Aorta (tissue), 5 donors: ENCODE data around the gene UBXN2A. TPM values are rescaled to one million over a fixed set of nuclear protein-coding genes. Genes with fewer than 3 reads are reported as not detected.
"Not testable (repeated sequence)": the region's sequence is repeated elsewhere in the genome, so short reads cannot be mapped to it uniquely, and the experiment has no call there.

Experiments
- ATAC-seq: fragments of 200-7000 bp; cut with Tn5 transposase; one replicate; pipeline ENCODE4 v1.9.1; 2022; ENCODE audit warnings: moderate library complexity; ENCODE audit not compliant: low FRiP score
- DNase-seq, 2 donors: peaks; one replicate each; pipeline ENCODE4 v3.0.0-alpha.2; 2020
- H3K27ac ChIP-seq, 2 donors: one replicate each; pipeline ENCODE4 v1.5.1; 2013; ENCODE audit warnings: low read length in 2 of 2, mild to moderate bottlenecking in 2 of 2, moderate library complexity in 2 of 2, control low read depth in 1 of 2, inconsistent platforms in 1 of 2, low read depth in 1 of 2
- H3K27me3 ChIP-seq, 2 donors: one replicate each; pipeline ENCODE4 v1.6.1; 2013; ENCODE audit warnings: control low read depth in 1 of 2, low read length in 1 of 2, mild to moderate bottlenecking in 1 of 2, moderate library complexity in 1 of 2; ENCODE audit not compliant: insufficient read depth in 2 of 2, control insufficient read depth in 1 of 2
- H3K36me3 ChIP-seq, 2 donors: one replicate each; pipeline ENCODE4 v1.6.1; 2013; ENCODE audit warnings: control low read depth in 1 of 2, low read length in 1 of 2, mild to moderate bottlenecking in 1 of 2; ENCODE audit not compliant: insufficient read depth in 2 of 2, control insufficient read depth in 1 of 2
- H3K4me1 ChIP-seq, 2 donors: one replicate each; pipeline ENCODE4 v1.6.1; 2013; ENCODE audit warnings: low read length in 2 of 2, control low read depth in 1 of 2, mild to moderate bottlenecking in 1 of 2, moderate library complexity in 1 of 2; ENCODE audit not compliant: insufficient read depth in 2 of 2, control insufficient read depth in 1 of 2
- H3K4me3 ChIP-seq, 2 donors: one replicate each; pipeline ENCODE4 v1.5.1; 2013; ENCODE audit warnings: low read length in 2 of 2, control low read depth in 1 of 2, mild to moderate bottlenecking in 1 of 2
- H3K9me3 ChIP-seq: one replicate; pipeline ENCODE4 v1.6.1; 2013; ENCODE audit warnings: mild to moderate bottlenecking, low read length; ENCODE audit not compliant: control insufficient read depth
- WGBS, 2 donors: extraction: QIAGEN DNeasy Blood & Tissue Kit; methylation state at CpG; one replicate each; pipeline ENCODE4 v1.1.7; 2013; 5-methylcytosine and 5-hydroxymethylcytosine counted together
- intact Hi-C, 2 donors: fragments of 100-400 bp; cut with DNase I; formaldehyde crosslinking; loops; one replicate each; pipeline versions ENCODE4 v1.14.2 to v1.15.0; 2022
- polyA plus RNA-seq, 2 donors: library from polyadenylated mRNA; stranded (reverse); fragments of 200-250 nt; gene quantifications; one replicate each; pipeline ENCODE4 v1.2.3, GENCODE V29; 2013
- total RNA-seq, 2 donors: library from RNA; stranded (reverse); fragmentation: NEBNext Ultra II Directional; extraction: Animal tissue kit (Norgen Biotek cat#: 25700); gene quantifications; one replicate each; pipeline ENCODE4 v1.2.1, GENCODE V29; 2021
- donor health status: healthy with polysubstance abuse.
- donor health status: Bipolar disorder and iron deficiency.
- donor health status: DM: no; HTN: no; CAD: no.
- donor health status: DM: no; HTN: no; CAD: no.
- donor health status: DM: yes; HTN: yes; CAD: no.

UBXN2A gene
- total and polyA plus RNA-seq, 4 donors, result 10.0 to 19.5 (median 14.2) TPM

DNA sequence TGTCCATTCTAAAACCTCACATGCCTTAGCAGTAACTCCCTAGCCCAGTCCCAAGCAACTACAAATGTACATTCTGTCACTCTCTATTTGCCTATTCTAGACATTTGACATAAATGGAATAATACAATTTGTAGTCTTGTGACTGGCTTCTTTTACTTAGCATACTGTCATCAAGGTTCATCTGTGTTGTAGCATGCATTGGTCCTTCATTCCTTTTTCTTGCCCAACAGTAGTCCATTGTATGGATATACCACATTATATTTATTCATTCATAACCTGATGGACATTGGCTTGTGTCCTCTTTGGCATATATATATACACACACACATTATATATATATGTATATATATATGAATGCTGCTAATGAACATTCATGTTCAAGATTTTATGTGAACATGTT, 67.4 kb downstream of the UBXN2A start:
- Histone ChIP-seq H3K4me1 (no peaks in the 10 kb centered on the region), H3K36me3 (no peaks in the 10 kb centered on the region), H3K9me3 (no peaks in the 10 kb centered on the region), H3K27me3 (no peaks in the 10 kb centered on the region), H3K4me3 (no peak overlapping the region), H3K27ac (no peak overlapping the region)
- DNase-seq (no peak), ATAC-seq (no peak)
- intact Hi-C loops, result no loop called here

DNA sequence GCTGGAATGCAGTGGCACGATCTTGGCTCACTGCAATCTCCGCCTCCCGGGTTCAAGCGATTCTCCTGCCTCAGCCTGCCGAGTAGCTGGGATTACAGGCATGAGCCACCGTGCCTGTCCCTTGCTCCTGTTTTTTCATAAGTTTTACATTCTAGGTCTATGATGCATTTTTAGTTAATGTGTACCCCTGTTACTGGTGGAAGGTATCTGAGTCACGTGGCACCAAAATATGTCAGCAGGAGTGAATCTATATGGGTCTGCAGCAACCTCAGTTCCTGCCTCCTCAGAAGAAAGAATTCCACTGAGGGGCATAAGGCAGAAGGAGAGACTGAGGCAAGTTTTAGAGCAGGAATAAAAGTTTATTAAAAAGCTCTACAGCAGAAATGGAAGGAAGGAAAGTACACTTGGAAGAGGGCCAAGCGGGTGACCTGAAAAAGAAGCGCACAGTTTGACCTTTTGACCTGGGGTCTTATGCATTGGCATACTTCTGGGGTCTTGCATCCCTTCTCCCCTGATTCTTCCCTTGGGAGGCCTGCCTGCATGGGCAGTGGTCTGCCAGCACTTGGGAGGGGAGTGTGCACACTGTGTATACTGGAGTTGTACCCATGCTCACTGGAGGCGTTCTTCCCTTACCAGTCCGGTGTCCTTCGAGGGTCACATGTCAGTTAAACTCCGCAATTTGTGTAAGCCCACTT, 68.6 kb downstream of the UBXN2A start:
- Histone ChIP-seq H3K4me3 (no peak overlapping the region), H3K27me3 (no peaks in the 10 kb centered on the region), H3K27ac (no peak overlapping the region), H3K9me3 (no peaks in the 10 kb centered on the region), H3K36me3 (no peaks in the 10 kb centered on the region), H3K4me1 (no peaks in the 10 kb centered on the region)
- WGBS, 2 donors, result 77 to 85% methylated on average over 13 of the region's 13 CpGs
- DNase-seq (no peak), ATAC-seq (no peak)
- intact Hi-C loops, result no loop called here

DNA sequence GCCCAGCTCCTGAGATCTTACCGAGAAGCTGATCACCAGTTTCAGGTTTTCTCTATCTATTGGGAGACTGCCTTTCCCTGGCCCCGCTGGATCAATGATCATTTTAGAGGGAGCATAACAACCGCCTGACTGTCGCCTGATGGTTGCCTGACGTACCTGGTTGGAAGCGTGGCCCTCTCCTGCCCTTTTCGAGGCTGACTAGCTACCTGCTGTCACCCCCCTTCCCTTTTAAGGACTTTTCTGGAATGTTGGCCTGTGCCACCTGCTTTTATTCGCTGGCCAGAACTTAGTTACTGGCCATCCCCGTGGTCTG, 69.1 kb downstream of the UBXN2A start:
- no peak for DNase-seq
- ATAC-seq, result no peak
- H3K27me3 ChIP-seq, result no peaks in the 10 kb centered on the region
- WGBS, 2 donors, result 69 to 71% methylated on average over 9 of the region's 9 CpGs
- intact Hi-C loops, result no loop called here
- H3K4me3 ChIP-seq, result no peak overlapping the region
- H3K4me1 ChIP-seq, result no peaks in the 10 kb centered on the region
- no peaks in the 10 kb centered on the region for H3K36me3 ChIP-seq
- H3K27ac ChIP-seq, result no peak overlapping the region
- no peaks in the 10 kb centered on the region for H3K9me3 ChIP-seq

DNA sequence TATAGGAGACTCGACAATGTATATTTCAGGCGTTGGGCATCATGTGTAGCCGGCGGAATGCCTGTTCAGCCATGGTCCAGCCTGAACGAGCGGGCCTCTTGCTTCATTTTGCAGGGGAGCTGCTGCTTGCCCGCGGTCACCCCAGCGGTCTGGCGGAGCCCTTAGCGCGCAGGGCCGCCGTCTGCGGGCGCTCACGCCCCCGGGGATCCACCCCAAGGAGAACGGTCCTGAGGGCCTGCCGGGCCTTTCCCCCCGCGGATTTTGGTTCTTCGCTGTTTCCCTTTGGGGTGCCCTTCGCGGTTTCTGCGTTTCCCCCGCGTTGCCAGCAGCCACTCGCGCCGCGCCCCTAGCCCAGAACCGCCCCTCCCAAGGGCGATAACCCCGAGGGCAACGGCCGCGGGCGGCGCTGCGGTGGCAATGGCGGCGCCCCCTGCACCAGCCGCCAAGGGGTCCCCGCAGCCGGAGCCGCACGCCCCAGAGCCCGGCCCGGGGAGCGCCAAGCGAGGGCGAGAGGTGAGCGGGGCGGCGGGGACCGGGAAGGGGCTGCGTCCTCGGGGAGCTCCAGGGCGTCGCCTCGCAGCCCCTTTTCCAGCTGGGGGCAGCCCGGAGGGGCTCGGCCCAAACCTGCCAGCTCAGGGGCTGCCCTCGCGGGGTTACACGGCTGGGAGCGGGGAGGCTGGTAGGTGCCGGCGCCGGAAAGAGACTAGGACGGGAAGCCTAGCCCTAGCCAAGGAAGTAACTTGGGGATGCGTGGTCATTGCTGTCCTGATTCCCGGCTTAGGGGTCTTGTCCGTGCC, 69.6 kb downstream of the UBXN2A start, which contains the start of gene MFSD2B:
Gene MFSD2B, plus strand, starts transcription at position 406 of the 797 bp plus-strand sequence. Its CDS starts 12 bp downstream, at position 418.
- H3K36me3 ChIP-seq, result no peaks in the 10 kb centered on the region
- DNase-seq, result no peak
- H3K27ac ChIP-seq, result no peak within 1 kb of the TSS
- 3% methylated on average over 72 to 75 of the region's 75 CpGs for WGBS, 2 donors
- intact Hi-C loops, result no loop called here
- no peak within 1 kb of the TSS for H3K4me3 ChIP-seq
- no peaks in the 10 kb centered on the region for H3K27me3 ChIP-seq
- H3K9me3 ChIP-seq, result no peaks in the 10 kb centered on the region
- peak; percentile 38 for ATAC-seq
- no peaks in the 10 kb centered on the region for H3K4me1 ChIP-seq

DNA sequence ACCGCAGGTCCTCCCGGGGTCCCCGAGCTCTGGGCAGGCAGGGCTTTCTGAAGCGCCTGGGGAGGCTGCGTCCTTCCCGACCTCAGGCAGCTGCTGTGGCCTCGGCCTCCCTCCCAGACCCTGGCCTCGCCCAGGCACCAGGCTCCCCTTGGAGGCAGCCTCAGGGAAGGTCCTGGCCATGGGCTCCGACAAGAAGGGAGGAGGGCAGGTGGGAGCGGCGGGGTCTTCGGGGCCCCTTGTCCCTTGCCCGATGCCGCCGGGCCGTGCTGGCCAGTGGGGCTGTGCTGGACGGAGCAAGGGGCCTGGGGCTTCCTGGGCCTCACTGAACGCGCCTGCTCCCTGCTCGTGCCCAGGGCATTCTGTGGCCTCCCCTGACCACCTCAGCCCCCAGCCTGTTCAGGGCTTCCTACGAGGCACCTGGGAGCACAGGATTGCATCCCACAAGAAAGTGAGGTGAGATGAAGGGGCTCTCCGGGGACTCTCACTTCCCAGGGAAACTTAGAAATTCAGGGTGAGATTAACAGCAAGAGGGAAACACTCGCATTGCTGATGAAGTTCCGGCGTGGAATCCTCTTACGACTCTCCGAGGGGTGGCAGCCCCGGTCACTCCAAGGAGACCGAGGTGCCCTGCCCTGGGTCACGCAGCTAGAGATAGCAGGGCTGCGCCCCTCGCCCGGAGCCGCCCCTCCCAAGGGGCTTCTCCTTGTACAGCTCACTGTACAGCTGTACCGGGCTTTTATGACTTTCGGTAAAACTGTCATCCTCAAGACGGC, 70.4 kb downstream of the UBXN2A start:
- H3K27me3 ChIP-seq, result no peaks in the 10 kb centered on the region
- peak; percentile 19 for ATAC-seq
- no peaks in the 10 kb centered on the region for H3K36me3 ChIP-seq
- H3K27ac ChIP-seq, result no peak overlapping the region
- no peaks in the 10 kb centered on the region for H3K4me1 ChIP-seq
- H3K4me3 ChIP-seq, result no peak overlapping the region
- no peaks in the 10 kb centered on the region for H3K9me3 ChIP-seq
- DNase-seq, result peak in 1 of 2 donors; percentile 45
- 61 to 64% methylated on average over 32 to 37 of the region's 37 CpGs for WGBS, 2 donors
- intact Hi-C loops, result no loop called here

DNA sequence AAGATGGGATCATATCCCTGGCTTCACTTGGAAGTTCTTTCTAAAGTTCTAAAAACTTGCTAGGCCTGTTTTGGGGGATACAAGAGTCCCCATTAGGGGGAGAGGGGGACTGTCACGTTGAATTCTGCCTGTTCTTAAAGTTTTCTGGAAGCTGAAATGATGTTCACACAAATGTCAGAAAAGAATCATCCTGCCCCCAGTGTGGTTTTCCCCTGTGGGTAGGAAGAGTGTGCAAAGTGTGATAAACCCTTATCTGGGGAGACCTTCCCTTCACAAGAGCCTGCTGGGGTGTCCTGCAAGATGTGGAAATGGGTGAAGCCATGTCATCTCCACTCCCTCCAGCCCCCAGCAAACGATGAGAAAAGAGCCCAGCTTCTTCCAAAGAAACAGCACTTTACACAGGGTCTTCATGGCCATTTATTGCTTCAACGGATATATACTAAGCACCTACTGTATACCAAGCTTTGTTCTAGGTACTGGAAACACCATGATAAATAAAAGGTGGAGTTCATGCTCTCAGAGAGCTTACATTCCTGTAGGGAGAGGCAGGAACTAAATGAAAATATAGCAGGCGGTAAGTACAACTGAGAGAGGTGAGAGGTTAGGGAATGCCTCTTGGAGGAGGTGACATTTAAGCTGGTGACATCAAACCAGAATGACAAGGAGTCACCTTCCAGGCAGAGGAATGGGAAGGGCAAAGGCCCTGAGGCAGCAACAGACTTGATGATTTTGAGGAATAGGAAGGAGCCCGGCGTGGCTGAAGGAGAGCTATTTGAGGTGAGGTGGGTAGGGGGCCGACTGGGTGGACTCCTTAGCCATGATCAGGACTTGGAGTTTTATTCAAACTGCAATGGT, 71.2 kb downstream of the UBXN2A start:
- H3K27ac ChIP-seq, result no peak overlapping the region
- intact Hi-C loops, result no loop called here
- no peak overlapping the region for H3K4me3 ChIP-seq
- H3K9me3 ChIP-seq, result no peaks in the 10 kb centered on the region
- WGBS, 2 donors, result 83 to 90% methylated on average over 7 of the region's 7 CpGs
- ATAC-seq, result no peak
- H3K27me3 ChIP-seq, result no peaks in the 10 kb centered on the region
- no peak for DNase-seq
- no peaks in the 10 kb centered on the region for H3K36me3 ChIP-seq
- H3K4me1 ChIP-seq, result no peaks in the 10 kb centered on the region

DNA sequence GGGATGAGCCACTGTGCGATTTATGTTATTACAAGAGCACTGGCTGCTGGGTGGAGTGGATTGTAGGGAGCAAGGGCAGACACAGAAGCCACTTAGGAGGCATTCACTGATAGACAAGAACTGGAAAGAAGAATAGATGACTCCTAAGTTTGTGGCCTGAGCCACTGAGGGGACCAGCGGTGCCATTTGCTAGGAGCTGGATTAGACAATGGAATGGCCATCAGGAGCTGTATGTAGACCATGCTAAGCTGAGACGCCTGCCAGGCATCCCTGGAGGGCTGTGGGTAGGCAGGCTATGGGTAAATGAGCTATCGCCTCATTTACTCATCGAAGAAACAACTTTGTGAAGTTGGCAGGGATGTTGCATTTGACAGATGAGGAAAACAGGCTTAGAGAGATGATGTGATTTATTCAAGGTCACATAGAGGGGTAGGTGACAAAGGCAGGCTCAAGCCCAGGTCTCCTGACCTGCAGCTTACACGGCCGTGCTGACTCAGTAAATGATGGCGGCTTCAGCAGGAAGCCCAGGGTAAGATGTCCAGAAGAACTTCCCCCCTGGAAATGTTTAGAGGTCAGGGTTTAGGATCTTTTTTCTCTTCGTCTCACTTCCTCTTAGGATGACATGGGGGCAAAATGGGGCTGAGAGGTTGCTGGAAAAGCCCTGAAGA, 72.4 kb downstream of the UBXN2A start:
- ATAC-seq, result no peak
- Histone ChIP-seq H3K27me3 (no peaks in the 10 kb centered on the region), H3K4me3 (no peak overlapping the region), H3K36me3 (no peaks in the 10 kb centered on the region), H3K27ac (no peak overlapping the region), H3K9me3 (no peaks in the 10 kb centered on the region), H3K4me1 (no peaks in the 10 kb centered on the region)
- no peak for DNase-seq
- 80 to 85% methylated on average over 9 of the region's 9 CpGs for WGBS, 2 donors
- intact Hi-C loops, result no loop called here

DNA sequence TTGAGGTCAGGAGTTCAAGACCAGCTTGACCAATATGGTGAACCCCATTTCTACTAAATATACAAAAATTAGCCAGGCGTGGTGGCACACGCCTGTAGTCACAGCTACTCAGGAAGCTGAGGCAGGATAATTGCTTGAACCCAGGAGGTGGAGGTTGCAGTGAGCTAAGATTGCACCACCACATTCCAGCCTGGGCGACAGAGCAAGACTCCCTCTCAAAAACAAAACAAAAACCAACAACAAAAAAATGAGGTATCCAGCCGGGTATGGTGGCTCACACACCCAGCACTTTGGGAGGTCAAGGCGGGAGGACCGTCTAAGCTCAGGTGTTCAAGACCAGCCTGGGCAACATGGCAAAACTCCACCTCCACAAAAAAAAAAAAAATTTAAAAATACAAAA, 74.6 kb downstream of the UBXN2A start:
- H3K4me1 ChIP-seq, intact Hi-C loops, H3K27ac ChIP-seq, H3K9me3 ChIP-seq, ATAC-seq, H3K36me3 ChIP-seq, H3K4me3 ChIP-seq, DNase-seq, H3K27me3 ChIP-seq: not testable (repeated sequence)
- WGBS, 2 donors, result 90 to 94% methylated on average over 6 of the region's 6 CpGs
